Measurements from ENCODE around the gene C1orf53.

DNA sequence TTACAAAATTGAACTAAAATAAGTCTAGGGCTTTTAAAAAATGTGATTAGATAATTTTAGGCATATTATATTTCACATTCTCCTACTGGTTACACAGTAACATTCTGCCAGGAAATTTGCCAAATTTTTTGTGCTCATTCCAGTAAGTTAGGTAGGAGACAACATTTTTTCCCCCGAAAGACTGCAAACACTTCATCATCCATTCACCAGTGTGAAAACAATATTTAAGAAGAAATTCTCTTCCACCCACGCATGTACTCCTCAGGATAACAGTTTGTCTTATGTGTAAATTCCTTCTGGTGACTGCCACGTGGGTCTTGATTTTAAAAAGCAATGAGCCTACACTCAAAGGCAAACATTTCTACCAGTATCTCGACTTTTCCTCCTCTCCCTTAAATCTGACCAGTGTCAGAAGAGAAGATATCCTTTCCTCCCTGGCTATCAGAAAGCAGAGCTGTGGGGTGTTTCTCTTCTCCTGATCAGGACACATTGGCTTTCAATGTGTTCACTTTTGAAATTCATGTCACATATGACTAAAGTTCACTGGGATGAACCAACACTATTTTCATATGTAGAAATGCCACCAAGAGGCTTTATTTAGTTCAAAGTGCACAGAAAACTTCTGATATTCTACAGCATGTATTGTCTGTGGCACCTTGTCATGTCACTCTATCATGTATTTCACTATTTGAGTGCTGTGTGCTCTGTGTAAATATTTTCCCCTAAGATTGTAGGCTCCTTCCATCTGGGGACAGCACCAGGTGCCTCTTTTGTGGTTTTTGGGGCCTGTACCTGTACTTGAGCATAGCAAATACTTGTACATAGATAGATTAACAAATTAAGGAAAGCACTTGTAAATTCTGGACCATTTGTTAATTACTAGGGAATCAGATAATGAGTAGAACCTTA, 53.3 kb downstream of the C1orf53 start:
- TF ChIP-seq ZNF214 (tag by site-specific recombination; IDR thresholded peaks at IDR 0.05; ENCODE audit: borderline replicate concordance) (no peak), ZNF510 (tag by site-specific recombination; IDR thresholded peaks at IDR 0.05; ENCODE audit: insufficient replicate concordance) (no peak), KLF7 (tag by site-specific recombination; IDR thresholded peaks at IDR 0.05; ENCODE audit: borderline replicate concordance) (no peak)
- TF ChIP-seq, protein P1, sequence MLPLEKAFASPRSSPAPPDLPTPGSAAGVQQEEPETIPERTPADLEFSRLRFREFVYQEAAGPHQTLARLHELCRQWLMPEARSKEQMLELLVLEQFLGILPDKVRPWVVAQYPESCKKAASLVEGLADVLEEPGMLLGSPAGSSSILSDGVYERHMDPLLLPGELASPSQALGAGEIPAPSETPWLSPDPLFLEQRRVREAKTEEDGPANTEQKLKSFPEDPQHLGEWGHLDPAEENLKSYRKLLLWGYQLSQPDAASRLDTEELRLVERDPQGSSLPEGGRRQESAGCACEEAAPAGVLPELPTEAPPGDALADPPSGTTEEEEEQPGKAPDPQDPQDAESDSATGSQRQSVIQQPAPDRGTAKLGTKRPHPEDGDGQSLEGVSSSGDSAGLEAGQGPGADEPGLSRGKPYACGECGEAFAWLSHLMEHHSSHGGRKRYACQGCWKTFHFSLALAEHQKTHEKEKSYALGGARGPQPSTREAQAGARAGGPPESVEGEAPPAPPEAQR (tag by site-specific recombination; IDR thresholded peaks at IDR 0.05), result no peak
- TF ChIP-seq, protein P2, sequence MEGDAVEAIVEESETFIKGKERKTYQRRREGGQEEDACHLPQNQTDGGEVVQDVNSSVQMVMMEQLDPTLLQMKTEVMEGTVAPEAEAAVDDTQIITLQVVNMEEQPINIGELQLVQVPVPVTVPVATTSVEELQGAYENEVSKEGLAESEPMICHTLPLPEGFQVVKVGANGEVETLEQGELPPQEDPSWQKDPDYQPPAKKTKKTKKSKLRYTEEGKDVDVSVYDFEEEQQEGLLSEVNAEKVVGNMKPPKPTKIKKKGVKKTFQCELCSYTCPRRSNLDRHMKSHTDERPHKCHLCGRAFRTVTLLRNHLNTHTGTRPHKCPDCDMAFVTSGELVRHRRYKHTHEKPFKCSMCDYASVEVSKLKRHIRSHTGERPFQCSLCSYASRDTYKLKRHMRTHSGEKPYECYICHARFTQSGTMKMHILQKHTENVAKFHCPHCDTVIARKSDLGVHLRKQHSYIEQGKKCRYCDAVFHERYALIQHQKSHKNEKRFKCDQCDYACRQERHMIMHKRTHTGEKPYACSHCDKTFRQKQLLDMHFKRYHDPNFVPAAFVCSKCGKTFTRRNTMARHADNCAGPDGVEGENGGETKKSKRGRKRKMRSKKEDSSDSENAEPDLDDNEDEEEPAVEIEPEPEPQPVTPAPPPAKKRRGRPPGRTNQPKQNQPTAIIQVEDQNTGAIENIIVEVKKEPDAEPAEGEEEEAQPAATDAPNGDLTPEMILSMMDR (tag by site-specific recombination; IDR thresholded peaks at IDR 0.05), result no peak
- TF ChIP-seq, protein P3, sequence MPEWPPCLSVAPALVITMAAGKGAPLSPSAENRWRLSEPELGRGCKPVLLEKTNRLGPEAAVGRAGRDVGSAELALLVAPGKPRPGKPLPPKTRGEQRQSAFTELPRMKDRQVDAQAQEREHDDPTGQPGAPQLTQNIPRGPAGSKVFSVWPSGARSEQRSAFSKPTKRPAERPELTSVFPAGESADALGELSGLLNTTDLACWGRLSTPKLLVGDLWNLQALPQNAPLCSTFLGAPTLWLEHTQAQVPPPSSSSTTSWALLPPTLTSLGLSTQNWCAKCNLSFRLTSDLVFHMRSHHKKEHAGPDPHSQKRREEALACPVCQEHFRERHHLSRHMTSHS (tag by site-specific recombination; IDR thresholded peaks at IDR 0.05), result no peak

Measured in HEK293 (cell line).